Measurements from ENCODE around the gene CAPN15. TPM values are rescaled to one million over a fixed set of nuclear protein-coding genes. Genes with fewer than 3 reads are reported as not detected.

Gene CAPN15
- total RNA-seq, 2 experiments from 2014 or later, result 76.4 to 81.2 TPM

- Mint-ChIP-seq H3K9me3 (no peaks in the 10 kb centered on the region), H3K4me3 (no peak overlapping the region), H3K27me3 (no peaks in the 10 kb centered on the region), H3K27ac (no peak overlapping the region), H3K4me1 (ENCODE audit: low read depth) (peaks cover 13% of the 10 kb centered on the region), H3K36me3 (ENCODE audit: low read depth) (peaks cover 9% of the 10 kb centered on the region)
- CTCF ChIA-PET, result no interaction called here
- POLR2A ChIA-PET, result interaction anchor here (1.1 to 1.7 kb wide), 2 partner anchors 9 to 12 kb away, joined by 3 to 7 read pairs; no protein-coding TSS in a partner anchor
- ATAC-seq (no peak), DNase-seq (no peak)
- TF ChIP-seq, protein P1, sequence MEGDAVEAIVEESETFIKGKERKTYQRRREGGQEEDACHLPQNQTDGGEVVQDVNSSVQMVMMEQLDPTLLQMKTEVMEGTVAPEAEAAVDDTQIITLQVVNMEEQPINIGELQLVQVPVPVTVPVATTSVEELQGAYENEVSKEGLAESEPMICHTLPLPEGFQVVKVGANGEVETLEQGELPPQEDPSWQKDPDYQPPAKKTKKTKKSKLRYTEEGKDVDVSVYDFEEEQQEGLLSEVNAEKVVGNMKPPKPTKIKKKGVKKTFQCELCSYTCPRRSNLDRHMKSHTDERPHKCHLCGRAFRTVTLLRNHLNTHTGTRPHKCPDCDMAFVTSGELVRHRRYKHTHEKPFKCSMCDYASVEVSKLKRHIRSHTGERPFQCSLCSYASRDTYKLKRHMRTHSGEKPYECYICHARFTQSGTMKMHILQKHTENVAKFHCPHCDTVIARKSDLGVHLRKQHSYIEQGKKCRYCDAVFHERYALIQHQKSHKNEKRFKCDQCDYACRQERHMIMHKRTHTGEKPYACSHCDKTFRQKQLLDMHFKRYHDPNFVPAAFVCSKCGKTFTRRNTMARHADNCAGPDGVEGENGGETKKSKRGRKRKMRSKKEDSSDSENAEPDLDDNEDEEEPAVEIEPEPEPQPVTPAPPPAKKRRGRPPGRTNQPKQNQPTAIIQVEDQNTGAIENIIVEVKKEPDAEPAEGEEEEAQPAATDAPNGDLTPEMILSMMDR (IDR thresholded peaks at IDR 0.05), result no peak
- intact Hi-C loops (cut with micrococcal nuclease), result no loop called here
These were observed 4.1 kb downstream of the CAPN15 start for GRCh38 chr16:531494-532125.

DNA sequence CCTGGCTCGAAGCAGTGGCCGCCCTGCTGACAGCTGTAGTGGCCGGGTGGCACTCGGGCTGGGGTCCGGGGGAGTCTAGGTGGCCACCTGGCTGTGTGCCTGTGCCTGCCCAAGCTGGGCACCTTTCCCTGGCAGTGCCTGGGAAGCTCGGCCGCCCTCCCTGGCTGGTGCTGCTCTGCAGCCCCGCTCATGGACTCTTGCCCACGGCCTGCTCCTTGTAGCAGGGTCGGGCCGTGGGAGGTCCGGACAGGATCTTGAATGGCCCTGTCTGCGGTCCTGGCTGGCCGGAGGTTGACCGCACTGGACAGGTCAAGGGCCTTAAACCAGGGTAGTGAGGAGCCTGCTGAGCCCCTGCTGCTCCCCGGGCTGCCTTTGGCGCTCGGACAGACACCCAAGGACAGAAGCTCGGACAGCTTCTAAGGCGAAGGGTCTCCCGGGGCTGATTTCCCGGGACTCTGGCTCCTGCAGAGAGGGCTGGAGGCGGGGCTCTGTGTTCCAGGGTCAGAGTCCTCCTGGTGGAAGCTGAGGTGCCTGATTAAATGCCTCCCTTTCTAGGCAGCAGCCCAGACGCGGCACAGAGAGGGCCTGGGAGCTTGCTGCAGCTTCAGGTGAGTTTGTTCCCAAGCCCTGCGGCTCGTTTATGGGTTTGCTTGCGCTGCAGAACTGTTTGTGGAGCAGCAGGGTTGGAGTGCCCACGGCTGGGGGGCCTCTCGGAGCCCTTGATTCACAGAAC is 6.0 kb downstream of the CAPN15 start:
- TF ChIP-seq, protein P1 (IDR thresholded peaks at IDR 0.05), result no peak
- peaks cover 9% of the 10 kb centered on the region for H3K36me3 Mint-ChIP-seq (ENCODE audit: low read depth)
- no peak for ATAC-seq
- no peaks in the 10 kb centered on the region for H3K27me3 Mint-ChIP-seq
- H3K4me1 Mint-ChIP-seq (ENCODE audit: low read depth), result peaks cover 13% of the 10 kb centered on the region
- CTCF ChIA-PET, result no interaction called here
- no peaks in the 10 kb centered on the region for H3K9me3 Mint-ChIP-seq
- intact Hi-C loops (cut with micrococcal nuclease), result no loop called here
- H3K27ac Mint-ChIP-seq, result no peak overlapping the region
- POLR2A ChIA-PET, result no interaction called here
- DNase-seq, result no peak
- H3K4me3 Mint-ChIP-seq, result no peak overlapping the region

DNA sequence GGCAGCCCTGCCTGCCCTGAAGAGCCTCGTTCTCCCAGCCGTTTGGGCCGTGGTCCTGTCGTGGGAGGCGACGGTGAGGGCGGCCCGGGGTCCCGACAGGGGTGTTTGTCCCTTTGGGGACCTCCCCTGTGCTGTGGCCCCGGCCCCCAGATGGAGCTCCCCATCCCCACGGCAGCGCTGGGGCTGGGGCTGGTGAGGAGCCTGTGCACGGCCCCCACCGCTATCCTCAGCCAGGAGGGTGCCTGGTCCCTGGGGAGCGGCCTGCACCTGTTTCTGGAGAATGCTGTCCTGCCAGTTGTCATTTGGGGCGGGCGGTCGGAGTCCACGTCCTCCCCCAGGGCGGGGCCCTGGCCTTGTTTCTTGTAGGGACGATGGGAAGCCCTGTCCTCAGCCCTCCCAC is 6.6 kb downstream of the CAPN15 start:
- CTCF ChIA-PET, result no interaction called here
- H3K4me1 Mint-ChIP-seq (ENCODE audit: low read depth), result peaks cover 11% of the 10 kb centered on the region

DNA sequence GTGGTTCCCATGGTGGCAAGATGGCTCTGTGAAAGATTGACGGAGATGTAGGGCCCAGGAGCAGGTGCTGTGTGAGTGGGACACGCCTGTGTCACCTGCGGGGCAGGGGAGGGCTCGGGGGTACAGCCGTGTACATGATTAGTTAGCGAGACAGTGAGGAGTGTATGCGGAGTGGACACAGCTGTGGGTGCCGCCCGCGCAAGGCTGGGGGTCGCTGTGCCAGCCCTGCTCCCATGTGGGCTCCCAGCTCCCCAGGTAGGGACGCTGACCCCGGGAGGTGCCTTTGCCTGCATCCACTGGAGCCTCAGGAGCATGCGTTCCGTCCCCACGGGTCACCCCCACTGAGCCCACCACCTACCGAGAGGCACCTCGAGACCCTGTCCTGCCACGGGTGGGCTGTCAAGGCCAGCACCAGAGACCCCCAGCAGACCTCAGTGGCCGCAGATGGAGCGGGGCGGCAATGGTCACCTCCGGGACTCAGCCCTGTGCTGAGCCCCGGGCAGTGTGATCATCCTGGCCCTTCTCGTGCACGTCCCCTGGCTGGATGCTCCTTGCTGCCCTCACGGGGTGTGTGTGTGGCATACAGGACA is 7.4 kb downstream of the CAPN15 start:
- H3K27me3 Mint-ChIP-seq, result no peaks in the 10 kb centered on the region
- ATAC-seq, result no peak
- H3K4me3 Mint-ChIP-seq, result no peak overlapping the region
- DNase-seq, result no peak
- H3K4me1 Mint-ChIP-seq (ENCODE audit: low read depth), result peaks cover 4% of the 10 kb centered on the region
- no peaks in the 10 kb centered on the region for H3K9me3 Mint-ChIP-seq
- no peak overlapping the region for H3K27ac Mint-ChIP-seq
- TF ChIP-seq, protein P1 (IDR thresholded peaks at IDR 0.05), result no peak
- H3K36me3 Mint-ChIP-seq (ENCODE audit: low read depth), result peaks cover 6% of the 10 kb centered on the region
- intact Hi-C loops (cut with micrococcal nuclease), result no loop called here
- ChIA-PET POLR2A (no interaction called here), CTCF (no interaction called here)

More for the DNA sequence above, 6.6 kb downstream of the CAPN15 start:
- H3K27me3 Mint-ChIP-seq, result no peaks in the 10 kb centered on the region
- POLR2A ChIA-PET, result no interaction called here
- H3K4me3 Mint-ChIP-seq, result no peak overlapping the region
- peaks cover 10% of the 10 kb centered on the region for H3K36me3 Mint-ChIP-seq (ENCODE audit: low read depth)
- intact Hi-C loops (cut with micrococcal nuclease), result no loop called here
- DNase-seq (no peak), ATAC-seq (no peak)
- no peak overlapping the region for H3K27ac Mint-ChIP-seq
- H3K9me3 Mint-ChIP-seq, result no peaks in the 10 kb centered on the region
- TF ChIP-seq, protein P1 (IDR thresholded peaks at IDR 0.05), result no peak
